GM12864 (cell line): ENCODE results near the gene TBC1D17.

Experiments
- DNase-seq: peaks from one replicate; pipeline ENCODE4 v3.0.0-alpha.2; 2011; ENCODE audit warnings: low read depth
- H3K4me3 ChIP-seq: 2 replicates; pipeline ENCODE4 v1.5.1; 2011; ENCODE audit warnings: mild to moderate bottlenecking, low read depth, low read length, control low read depth
- CTCF ChIP-seq: IDR thresholded peaks from 2 replicates; pipeline ENCODE4 v1.5.1; 2011; ENCODE audit warnings: low read depth, mild to moderate bottlenecking, moderate library complexity, low read length, control low read depth, inconsistent platforms; ENCODE audit errors: missing control alignments

TBC1D17 gene

DNA sequence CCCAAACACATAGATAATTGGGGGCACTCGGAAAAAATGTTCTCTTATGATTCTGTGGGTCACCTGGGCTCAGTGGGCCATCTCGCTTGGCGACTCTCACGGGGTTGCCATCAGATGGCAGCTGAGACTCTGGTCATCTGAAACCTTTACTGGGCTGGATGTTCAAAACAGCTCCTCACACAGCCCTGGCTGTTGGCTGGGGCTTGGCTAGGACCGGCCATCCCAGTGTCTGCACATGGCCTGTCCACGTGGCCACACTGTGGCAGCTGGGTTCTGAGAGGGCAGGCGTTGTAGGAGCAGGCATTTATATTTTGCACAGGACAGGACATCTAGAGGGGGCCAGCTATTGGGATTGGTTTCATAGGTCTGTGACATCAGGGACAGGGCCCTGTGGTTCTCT, 43.9 kb upstream of the TBC1D17 start:
- DNase-seq = no peak
- no peak overlapping the region for H3K4me3 ChIP-seq
- TF ChIP-seq CTCF = no peak

GRCh38 chr19:49835562-49835961, 41.9 kb upstream of the TBC1D17 start:
- DNase-seq = no peak
- H3K4me3 ChIP-seq = no peak overlapping the region
- TF ChIP-seq CTCF = no peak

- no peak overlapping the region for H3K4me3 ChIP-seq
- DNase-seq = no peak
- no peak for TF ChIP-seq CTCF
Measured at GRCh38 chr19:49836176-49837008, 41.1 kb upstream of the TBC1D17 start.

DNA sequence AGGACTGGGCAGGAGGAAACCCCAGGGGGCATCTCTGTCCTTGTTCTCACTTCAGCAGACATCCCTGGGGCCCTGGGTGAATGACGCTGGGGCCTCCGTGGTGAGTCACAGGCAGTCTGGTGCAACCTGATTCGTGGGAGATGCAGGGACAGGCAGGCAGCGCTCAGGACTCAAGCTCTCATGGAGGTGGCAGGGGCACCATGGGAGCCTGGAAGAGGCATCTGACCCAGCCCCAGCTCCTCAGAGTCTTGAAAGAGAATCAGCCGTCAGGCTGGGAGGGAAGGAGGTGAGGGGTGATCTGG, 40.5 kb upstream of the TBC1D17 start:
- no peak for TF ChIP-seq CTCF
- no peak overlapping the region for H3K4me3 ChIP-seq
- no peak for DNase-seq

DNA sequence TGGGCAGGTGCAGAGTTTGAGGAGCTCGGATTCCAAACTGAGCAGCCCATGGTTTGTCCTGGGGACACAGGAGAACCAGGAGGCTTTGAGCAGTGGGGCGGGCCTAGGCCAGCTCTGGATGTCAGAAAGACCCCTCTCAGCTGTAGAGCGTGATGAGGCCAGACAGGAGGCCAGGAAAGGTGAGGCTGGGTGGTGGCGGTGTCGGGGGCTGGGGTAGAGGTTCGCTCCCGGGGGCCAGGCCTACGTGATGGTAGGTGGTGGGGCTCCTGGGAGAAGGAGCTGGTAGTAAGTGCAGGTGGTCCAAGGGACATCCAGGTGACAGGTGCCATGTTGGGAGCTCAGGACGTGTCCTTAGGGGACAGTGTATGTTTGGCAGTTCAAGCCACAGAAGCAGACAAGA, 40.1 kb upstream of the TBC1D17 start:
- no peak for TF ChIP-seq CTCF
- no peak overlapping the region for H3K4me3 ChIP-seq
- DNase-seq = no peak

- H3K4me3 ChIP-seq = no peak overlapping the region
- DNase-seq = no peak
- no peak for TF ChIP-seq CTCF
Measured at GRCh38 chr19:49838885-49839588, 38.5 kb upstream of the TBC1D17 start.
